Dedifferentiated amniotic fluid mesenchymal stem cell (primary cell): ENCODE results near the gene U2SURP.

ENCODE experiments used
- DNase-seq: peaks from one replicate; pipeline ENCODE4 v3.0.0-alpha.2; 2016; ENCODE audit errors: extremely low spot score

U2SURP gene

GRCh38 chr3:143101792-143102381 is 100.5 kb downstream of the U2SURP start:
- DNase-seq: no peak

- no peak for DNase-seq
Observed at GRCh38 chr3:143103652-143104051, 102.3 kb downstream of the U2SURP start.

GRCh38 chr3:143105170-143105569 is 103.8 kb downstream of the U2SURP start:
- no peak for DNase-seq

GRCh38 chr3:143109861-143110260 is 108.5 kb downstream of the U2SURP start:
- no peak for DNase-seq
